ENCODE results near the gene LAMP2.
"Not testable (repeated sequence)": the region's sequence is repeated elsewhere in the genome, so short reads cannot be mapped to it uniquely, and the experiment has no call there.

LAMP2 gene

GRCh38 chrX:120468825-120469525, at the start of gene LAMP2:
Gene LAMP2, minus strand, starts transcription at chrX:120469296. Its CDS starts 127 bp downstream, at chrX:120469169.
- peak; percentile 81 to 98 (median 87) for DNase-seq
- intact Hi-C loops (cut with DNase I), result no loop called here

GRCh38 chrX:120517936-120518335, 48.8 kb upstream of the LAMP2 start:
- no peak for DNase-seq
- intact Hi-C loops (cut with DNase I), result no loop called here

- intact Hi-C loops (cut with DNase I), result no loop called here
- no peak for DNase-seq
Measured at GRCh38 chrX:120514236-120514635, 45.1 kb upstream of the LAMP2 start.

- intact Hi-C loops (cut with DNase I), result no loop called here
- no peak for DNase-seq
Measured at GRCh38 chrX:120512627-120513026, 43.5 kb upstream of the LAMP2 start.

- intact Hi-C loops (cut with DNase I), result no loop called here
- DNase-seq, result no peak
Measured at GRCh38 chrX:120512222-120512621, 43.1 kb upstream of the LAMP2 start.

- no peak for DNase-seq
- intact Hi-C loops (cut with DNase I), result no loop called here
Measured at GRCh38 chrX:120504569-120504968, 35.5 kb upstream of the LAMP2 start.

- intact Hi-C loops (cut with DNase I), result loop anchor here (2.0 to 5.0 kb wide), 2 partner anchors 163 to 271 kb away; no protein-coding TSS in a partner anchor
- DNase-seq, result no peak
Measured at GRCh38 chrX:120499301-120500072, 30.4 kb upstream of the LAMP2 start.

GRCh38 chrX:120490119-120490518, 21.0 kb upstream of the LAMP2 start:
- DNase-seq; intact Hi-C loops (cut with DNase I): not testable (repeated sequence)

GRCh38 chrX:120486786-120487185, 17.7 kb upstream of the LAMP2 start:
- intact Hi-C loops (cut with DNase I), result no loop called here
- no peak for DNase-seq

- DNase-seq, result peak; percentile 67 to 98 (median 82)
- intact Hi-C loops (cut with DNase I), result no loop called here
Measured at GRCh38 chrX:120485638-120486520, 16.8 kb upstream of the LAMP2 start.

GRCh38 chrX:120485315-120485637, 16.2 kb upstream of the LAMP2 start:
- DNase-seq, result no peak
- intact Hi-C loops (cut with DNase I), result no loop called here

GRCh38 chrX:120477453-120477852, 8.4 kb upstream of the LAMP2 start:
- intact Hi-C loops (cut with DNase I), result no loop called here

GRCh38 chrX:120476714-120477113, 7.6 kb upstream of the LAMP2 start:
- no peak for DNase-seq
- intact Hi-C loops (cut with DNase I), result no loop called here

More at GRCh38 chrX:120477453-120477852, 8.4 kb upstream of the LAMP2 start:
- DNase-seq, result no peak

GRCh38 chrX:120475447-120475846, 6.4 kb upstream of the LAMP2 start:
- intact Hi-C loops (cut with DNase I); DNase-seq: not testable (repeated sequence)

GRCh38 chrX:120474085-120474484, 5.0 kb upstream of the LAMP2 start:
- no peak for DNase-seq
- intact Hi-C loops (cut with DNase I), result no loop called here

- DNase-seq, result not testable (repeated sequence)
Measured at GRCh38 chrX:120469657-120470056, 561 bp upstream of the LAMP2 start.

GRCh38 chrX:120468479-120468824, 644 bp downstream of the LAMP2 start:
- intact Hi-C loops (cut with DNase I), result no loop called here
- peak in 1 of 10 donors; percentile 20 for DNase-seq

More at GRCh38 chrX:120469657-120470056, 561 bp upstream of the LAMP2 start:
- intact Hi-C loops (cut with DNase I), result not testable (repeated sequence)

- intact Hi-C loops (cut with DNase I), result no loop called here
Measured at GRCh38 chrX:120468071-120468470, 1.0 kb downstream of the LAMP2 start.

GRCh38 chrX:120464411-120464810, 4.7 kb downstream of the LAMP2 start:
- DNase-seq, result peak in 1 of 10 donors; percentile 26
- intact Hi-C loops (cut with DNase I), result no loop called here

More at GRCh38 chrX:120468071-120468470, 1.0 kb downstream of the LAMP2 start:
- DNase-seq, result no peak

- intact Hi-C loops (cut with DNase I), result no loop called here
- no peak for DNase-seq
Measured at GRCh38 chrX:120463241-120463640, 5.9 kb downstream of the LAMP2 start.

GRCh38 chrX:120462370-120462769, 6.7 kb downstream of the LAMP2 start:
- intact Hi-C loops (cut with DNase I), result no loop called here
- no peak for DNase-seq

All from posterior cingulate gyrus (tissue), 11 donors.